H1 (cell line): ENCODE data around the gene ZNF786. TPM values are rescaled to one million over a fixed set of nuclear protein-coding genes. Genes with fewer than 3 reads are reported as not detected.

Experiments used
- CTCF ChIA-PET: fragments of 300-600 bp; sonication (Branson Sonifier 250); formaldehyde crosslinking; loops from one replicate; lab custom pipeline; 2021; ENCODE audit not compliant: partially characterized antibody; lab: Charles Lee
- POLR2A ChIA-PET: fragments of 300-600 bp; sonication (Branson Sonifier 250); formaldehyde crosslinking; loops from one replicate; lab custom pipeline; 2021; ENCODE audit warnings: inconsistent platforms; ENCODE audit not compliant: partially characterized antibody; lab: Charles Lee
- DNase-seq, 2 experiments: peaks; one replicate each; pipeline versions ENCODE4 v3.0.0 to v3.0.0-alpha.2; 2010 to 2022; ENCODE audit warnings: low spot score in 2 of 2, low read depth in 1 of 2, mixed read lengths in 1 of 2
- FAIRE-seq: peaks from 2 replicates; lab custom pipeline; 2011; peaks lifted over from hg19 to GRCh38; lab: Jason Lieb, UNC
- H2AFZ ChIP-seq: 2 replicates; pipeline ENCODE4 v1.8.1; 2012; ENCODE audit warnings: low read length, inconsistent platforms
- H2AK5ac ChIP-seq: 2 replicates; pipeline ENCODE4 v1.6.1; 2013; ENCODE audit warnings: low read depth, low read length
- H2BK120ac ChIP-seq: replicated peaks from 2 replicates; pipeline ENCODE3; 2013; ENCODE audit warnings: low read depth, low read length, inconsistent platforms
- H2BK12ac ChIP-seq: 2 replicates; pipeline ENCODE4 v1.6.1; 2013; ENCODE audit warnings: low read depth, low read length
- H2BK15ac ChIP-seq: 2 replicates; pipeline ENCODE4 v1.6.1; 2013; ENCODE audit warnings: low read length
- H2BK20ac ChIP-seq: 2 replicates; pipeline ENCODE4 v1.6.1; 2013; ENCODE audit warnings: low read length
- H2BK5ac ChIP-seq: 2 replicates; pipeline ENCODE4 v1.6.1; 2013; ENCODE audit warnings: low read depth, low read length
- H3K14ac ChIP-seq: 2 replicates; pipeline ENCODE4 v1.6.1; 2013; ENCODE audit warnings: inconsistent platforms; ENCODE audit not compliant: insufficient read length
- H3K18ac ChIP-seq: 2 replicates; pipeline ENCODE4 v1.6.1; 2013; ENCODE audit warnings: low read length; ENCODE audit errors: extremely low read depth
- H3K23ac ChIP-seq: 2 replicates; pipeline ENCODE4 v1.6.1; 2013; ENCODE audit warnings: inconsistent platforms; ENCODE audit not compliant: insufficient read length
- H3K23me2 ChIP-seq: 2 replicates; pipeline ENCODE4 v1.6.1; 2013; ENCODE audit warnings: low read depth, low read length
- H3K27ac ChIP-seq: 2 replicates; pipeline ENCODE4 v1.6.1; 2011; ENCODE audit warnings: low read depth, low read length, inconsistent platforms
- H3K27me3 ChIP-seq, 4 experiments: replicated peaks in 1 of 4; 1 replicate in 1 of 4; 2 replicates in 3 of 4; pipeline versions ENCODE4 v1.6.1 to v1.8.1; 2011 to 2013; ENCODE audit warnings: low read length in 3 of 4, mild to moderate bottlenecking in 3 of 4, inconsistent platforms in 2 of 4, mixed read lengths in 2 of 4, moderate library complexity in 1 of 4; ENCODE audit not compliant: control insufficient read depth in 3 of 4, insufficient read depth in 3 of 4; ENCODE audit errors: extremely low read depth in 1 of 4
- H3K36me3 ChIP-seq, 4 experiments: 2 replicates each; pipeline versions ENCODE4 v1.6.1 to v1.8.1; 2011 to 2013; ENCODE audit warnings: mild to moderate bottlenecking in 4 of 4, low read length in 3 of 4, moderate library complexity in 2 of 4, control low read depth in 1 of 4, inconsistent platforms in 1 of 4; ENCODE audit not compliant: insufficient read depth in 4 of 4, control insufficient read depth in 2 of 4
- H3K4ac ChIP-seq: replicated peaks from 2 replicates; pipeline ENCODE3; 2013; ENCODE audit warnings: low read length, low read depth, mixed read lengths, inconsistent platforms; ENCODE audit not compliant: insufficient read length
- H3K4me1 ChIP-seq, 4 experiments: replicated peaks in 1 of 4; 1 replicate in 1 of 4; 2 replicates in 3 of 4; pipeline versions ENCODE4 v1.6.1 to v1.8.1; 2011 to 2013; ENCODE audit warnings: low read length in 3 of 4, inconsistent platforms in 2 of 4, mixed read lengths in 1 of 4; ENCODE audit not compliant: insufficient read depth in 4 of 4, control insufficient read depth in 3 of 4
- H3K4me2 ChIP-seq, 2 experiments: 2 replicates each; pipeline versions ENCODE4 v1.6.1 to v1.8.1; 2011 to 2013; ENCODE audit warnings: low read depth in 2 of 2, low read length in 2 of 2, control low read depth in 1 of 2, inconsistent platforms in 1 of 2, mild to moderate bottlenecking in 1 of 2; ENCODE audit not compliant: insufficient read depth in 1 of 2
- H3K4me3 ChIP-seq, 4 experiments: fragments of 200-600, 300-600 bp in 1 of 4; sonication (generic), shearing (Covaris generic), sonication (Bioruptor Twin) in 1 of 4; 2 replicates each; pipeline versions ENCODE4 v1.5.1 to v1.8.1; 2011 to 2016; ENCODE audit warnings: low read length in 4 of 4, low read depth in 3 of 4, control low read depth in 2 of 4, inconsistent platforms in 2 of 4, mild to moderate bottlenecking in 2 of 4, mixed read lengths in 1 of 4, moderate library complexity in 1 of 4; ENCODE audit not compliant: insufficient read depth in 2 of 4; ENCODE audit errors: extremely low read depth in 1 of 4
- H3K56ac ChIP-seq: replicated peaks from 2 replicates; pipeline ENCODE3; 2013; ENCODE audit warnings: low read depth, mild to moderate bottlenecking, mixed read lengths, low read length, inconsistent platforms; ENCODE audit not compliant: insufficient read length
- H3K79me1 ChIP-seq: 2 replicates; pipeline ENCODE4 v1.6.1; 2013; ENCODE audit warnings: low read depth, low read length, control low read depth
- H3K79me2 ChIP-seq, 2 experiments: 2 replicates each; pipeline versions ENCODE4 v1.6.1 to v1.8.1; 2012 to 2013; ENCODE audit warnings: low read length in 2 of 2, mild to moderate bottlenecking in 2 of 2, inconsistent platforms in 1 of 2; ENCODE audit not compliant: insufficient read depth in 2 of 2, control insufficient read depth in 1 of 2
- H3K9ac ChIP-seq, 4 experiments: replicated peaks in 1 of 4; 1 replicate in 1 of 4; 2 replicates in 3 of 4; pipeline versions ENCODE4 v1.6.1 to v1.8.1; 2011 to 2013; ENCODE audit warnings: low read depth in 3 of 4, low read length in 3 of 4, control low read depth in 2 of 4, mild to moderate bottlenecking in 2 of 4, moderate library complexity in 2 of 4, inconsistent platforms in 1 of 4; ENCODE audit errors: extremely low read depth in 1 of 4
- H3K9me3 ChIP-seq, 2 experiments: 2 replicates each; pipeline versions ENCODE4 v1.6.1 to v1.8.1; 2012 to 2013; ENCODE audit warnings: mild to moderate bottlenecking in 2 of 2, moderate library complexity in 2 of 2, control low read depth in 1 of 2, inconsistent platforms in 1 of 2, low read depth in 1 of 2, low read length in 1 of 2, mixed read lengths in 1 of 2; ENCODE audit not compliant: insufficient read depth in 2 of 2
- H4K20me1 ChIP-seq, 2 experiments: replicated peaks in 1 of 2; 2 replicates each; pipeline versions ENCODE3 to v1.8.1; 2011 to 2013; ENCODE audit warnings: inconsistent platforms in 2 of 2, low read length in 2 of 2, mild to moderate bottlenecking in 1 of 2; ENCODE audit not compliant: insufficient read depth in 2 of 2, control insufficient read depth in 1 of 2
- H4K5ac ChIP-seq: 2 replicates; pipeline ENCODE4 v1.6.1; 2013; ENCODE audit warnings: low read length, low read depth, mixed read lengths, inconsistent platforms; ENCODE audit not compliant: insufficient read length
- H4K8ac ChIP-seq: 2 replicates; pipeline ENCODE4 v1.8.0; 2013; ENCODE audit warnings: mild to moderate bottlenecking, moderate library complexity, low read length, inconsistent platforms; ENCODE audit not compliant: insufficient read depth; ENCODE audit errors: extremely low read depth
- H4K91ac ChIP-seq: replicated peaks from 2 replicates; pipeline ENCODE3; 2013; ENCODE audit warnings: low read length, mixed read lengths, inconsistent platforms; ENCODE audit not compliant: insufficient read length
- CBX5 ChIP-seq: fragments of 300-800, 300-1000 bp; sonication (generic); IDR thresholded peaks from 2 replicates; pipeline ENCODE4 v1.7.1; 2016; ENCODE audit warnings: antibody characterized with exemption, low read length, low read depth
- CBX8 ChIP-seq: fragments of 300-800, 300-1000 bp; sonication (generic); IDR thresholded peaks from 2 replicates; pipeline ENCODE4 v1.7.1; 2016; ENCODE audit warnings: low read depth, low read length, borderline replicate concordance
- E2F6 ChIP-seq: IDR thresholded peaks from 2 replicates; pipeline ENCODE4 v1.6.1; 2012; ENCODE audit warnings: inconsistent platforms
- FOSL1 ChIP-seq: IDR thresholded peaks from 2 replicates; pipeline ENCODE4 v1.6.1; 2011; ENCODE audit warnings: mild to moderate bottlenecking, low read depth, low read length, moderate library complexity; ENCODE audit not compliant: insufficient read depth
- RAD21 ChIP-seq, 2 experiments: IDR thresholded peaks in 1 of 2; conservative IDR thresholded peaks in 1 of 2; 2 replicates each; pipeline ENCODE4 v1.6.1; 2011; ENCODE audit warnings: low read depth in 2 of 2, low read length in 2 of 2, improper control_type of control experiment in 1 of 2, inconsistent platforms in 1 of 2, mild to moderate bottlenecking in 1 of 2, moderate library complexity in 1 of 2
- WGBS, 2 experiments: shearing (Covaris generic) in 1 of 2; methylation state at CpG; one replicate each; pipeline versions ENCODE4 v1.1.6 to v1.1.7; 2013 to 2015; ENCODE audit warnings: low lambda C conversion rate in 2 of 2, mixed read lengths in 2 of 2, inconsistent platforms in 1 of 2, low coverage in 1 of 2, missing lambda C conversion rate in 1 of 2; ENCODE audit not compliant: insufficient replicate concordance in 2 of 2, insufficient coverage in 1 of 2, insufficient read length in 1 of 2; ENCODE audit errors: extremely low coverage in 1 of 2, missing lambda C conversion rate in 1 of 2; 5-methylcytosine and 5-hydroxymethylcytosine counted together
- polyA plus RNA-seq, 7 experiments: library from polyadenylated mRNA; depleted of rRNA in 3 of 7; stranded (reverse) in 5 of 7; unstranded in 2 of 7; fragments of >200 nt in 5 of 7; fragments of 200-250 nt in 2 of 7; gene quantifications; 1 replicate in 5 of 7; 2 replicates in 1 of 7; 4 replicates in 1 of 7; pipeline versions ENCODE4 v1.2.1 to v1.2.3, GENCODE V29; 2011 to 2013; ENCODE audit warnings: missing spikeins in 2 of 7, mixed read lengths in 2 of 7
- total RNA-seq: library from RNA; stranded (reverse); fragmentation: NEBNext Ultra II Directional; extraction: Animal tissue kit (Norgen Biotek cat#: 25700); gene quantifications from 2 replicates; pipeline ENCODE4 v1.2.1, GENCODE V29; 2021

ZNF786 gene
- total and polyA plus RNA-seq, 2 of the 8 experiments (the other 6 are each of a cell fraction or from before 2014, with no cell fraction given) = 7.7 to 16.3 TPM

GRCh38 chr7:149085866-149086265 lies 4.7 kb downstream of the ZNF786 start:
- ChIA-PET POLR2A (interaction anchor here (1.4 kb wide), 1 partner anchor 67 kb away, joined by 3 read pairs; no protein-coding TSS in a partner anchor), CTCF (no interaction called here)
- Histone ChIP-seq H2BK15ac (no peak overlapping the region), H3K23me2 (peaks cover 1% of the 10 kb centered on the region; the same call in 1 of the 2 replicates), H3K4me1 (no peaks in the 10 kb centered on the region), H3K4me3 (no peak overlapping the region), H3K27me3 (no peaks in the 10 kb centered on the region), H3K56ac (no peak overlapping the region), H4K91ac (no peak overlapping the region), H3K23ac (no peak overlapping the region), H2BK12ac (no peak overlapping the region), H3K9ac (no peak overlapping the region), H2BK5ac (no peak overlapping the region), H3K9me3 (peaks cover 3 to 9% of the 10 kb centered on the region in 2 experiments; a peak in 3 of 4 replicates), H4K20me1 (no peaks in the 10 kb centered on the region), H4K5ac (no peak overlapping the region), H4K8ac (no peak overlapping the region), H3K36me3 (peaks cover 0 to 22% (median 7%) of the 10 kb centered on the region in 4 experiments; a peak in 4 of 8 replicates), H3K27ac (no peak overlapping the region), H3K18ac (no peak overlapping the region), H3K14ac (no peak overlapping the region), H2BK120ac (no peak overlapping the region), H3K4me2 (no peak overlapping the region), H3K79me1 (peaks cover 7% of the 10 kb centered on the region), H2BK20ac (no peak overlapping the region), H2AK5ac (no peak overlapping the region), H2AFZ (no peak overlapping the region), H3K4ac (no peak overlapping the region), H3K79me2 (peaks cover 0 to 37% of the 10 kb centered on the region in 2 experiments; a peak in 2 of 4 replicates)
- FAIRE-seq (no peak), DNase-seq (no peak)
- 86% methylated on average over 1 of the region's 1 CpG; no CpG with 5 or more reads in 1 of the 2 experiments for WGBS, 2 experiments
- TF ChIP-seq CBX5 (no peak), CBX8 (no peak), RAD21 (IDR thresholded peaks at IDR 0.05 in 1 of 2, conservative IDR thresholded peaks at IDR 0.05 in 1 of 2; ENCODE audit: low read depth in 2 of 2, low read length in 2 of 2) (no peak), FOSL1 (no peak), E2F6 (no peak)
